NCI-H128 (cell line): ENCODE data around the gene HOXA11.

Experiments used
- DNase-seq: peaks from one replicate; lab custom pipeline; 2025; ENCODE audit not compliant: unreplicated experiment; lab: John Stamatoyannopoulos, UW

Gene HOXA11

GRCh38 chr7:27159266-27160144 lies 25.5 kb downstream of the HOXA11 start:
- DNase-seq: no peak

GRCh38 chr7:27158436-27159265 lies 26.4 kb downstream of the HOXA11 start:
- DNase-seq: no peak

GRCh38 chr7:27157702-27158431 lies 27.2 kb downstream of the HOXA11 start:
- DNase-seq: no peak

DNA sequence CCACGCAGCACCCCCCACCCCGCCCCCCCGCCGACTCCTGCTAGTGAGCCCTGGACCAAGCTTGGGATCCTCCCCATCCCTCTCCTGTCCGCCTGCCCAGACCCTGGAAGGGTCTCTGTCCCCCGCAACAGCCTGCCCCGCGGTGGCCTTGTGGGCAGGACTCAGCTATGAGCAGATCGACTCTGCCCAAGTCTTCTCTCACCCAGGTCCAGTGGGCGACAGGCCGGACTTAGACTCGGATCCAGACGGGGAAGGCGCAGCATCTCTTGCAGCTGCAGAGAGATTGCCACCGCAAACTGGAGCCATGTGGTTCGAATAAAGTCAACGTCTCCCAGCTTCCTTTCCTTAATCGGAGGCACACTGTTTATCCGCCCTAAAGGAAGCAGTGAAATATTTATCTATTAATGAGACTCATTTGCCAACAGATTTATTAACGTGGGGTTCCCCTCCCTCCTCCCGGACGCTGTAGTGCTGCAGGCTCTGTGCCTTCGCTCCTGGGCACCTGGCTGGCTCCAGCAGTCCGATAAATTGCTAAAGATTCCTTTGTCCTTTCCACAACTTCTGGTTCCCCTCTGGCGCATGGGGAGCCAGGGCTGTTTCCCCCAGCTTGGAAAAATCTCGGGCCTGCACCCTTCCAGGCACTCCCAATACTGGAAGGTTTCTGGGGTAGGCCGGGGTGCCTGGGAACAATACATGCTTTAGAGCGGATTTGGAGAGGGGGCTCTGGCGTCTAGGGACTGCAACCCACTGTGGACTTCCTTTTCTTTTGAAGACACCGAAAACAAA lies 27.9 kb downstream of the HOXA11 start:
- DNase-seq: no peak

- no peak for DNase-seq
Measured at GRCh38 chr7:27156508-27156898, 28.5 kb downstream of the HOXA11 start, which contains the start of gene HOXA7. Gene HOXA7, minus strand, starts transcription at chr7:27156675. Its CDS starts 130 bp downstream, at chr7:27156545.

GRCh38 chr7:27155816-27156507 lies 29.1 kb downstream of the HOXA11 start:
- no peak for DNase-seq

GRCh38 chr7:27154901-27155815 lies 29.9 kb downstream of the HOXA11 start:
- no peak for DNase-seq

GRCh38 chr7:27154369-27154768 lies 30.7 kb downstream of the HOXA11 start:
- no peak for DNase-seq

DNA sequence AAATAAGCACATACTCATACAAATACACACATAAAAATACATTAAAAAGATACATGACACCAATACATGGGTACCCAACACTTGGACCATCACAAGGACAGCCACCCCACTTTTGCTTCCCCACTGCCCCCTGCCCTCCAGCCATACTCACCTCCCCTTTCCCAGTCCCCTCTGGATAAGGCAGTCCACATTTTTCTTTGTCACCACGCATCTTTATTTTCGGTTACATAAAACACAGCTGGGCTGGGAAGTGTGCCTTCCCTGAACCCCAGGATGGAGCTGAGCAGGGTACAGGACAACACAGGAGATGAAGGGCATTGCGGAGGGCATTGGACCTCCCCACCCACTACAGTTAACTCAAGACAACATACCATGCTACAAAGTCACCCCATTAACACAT lies 31.5 kb downstream of the HOXA11 start:
- no peak for DNase-seq

GRCh38 chr7:27152816-27153442 lies 32.1 kb downstream of the HOXA11 start:
- no peak for DNase-seq

- no peak for DNase-seq
Measured at GRCh38 chr7:27151931-27152815, 32.9 kb downstream of the HOXA11 start, which contains the start of gene HOXA3. Gene HOXA3, minus strand, starts transcription at chr7:27152583. Its CDS starts 41,943 bp downstream, at chr7:27110640.

DNA sequence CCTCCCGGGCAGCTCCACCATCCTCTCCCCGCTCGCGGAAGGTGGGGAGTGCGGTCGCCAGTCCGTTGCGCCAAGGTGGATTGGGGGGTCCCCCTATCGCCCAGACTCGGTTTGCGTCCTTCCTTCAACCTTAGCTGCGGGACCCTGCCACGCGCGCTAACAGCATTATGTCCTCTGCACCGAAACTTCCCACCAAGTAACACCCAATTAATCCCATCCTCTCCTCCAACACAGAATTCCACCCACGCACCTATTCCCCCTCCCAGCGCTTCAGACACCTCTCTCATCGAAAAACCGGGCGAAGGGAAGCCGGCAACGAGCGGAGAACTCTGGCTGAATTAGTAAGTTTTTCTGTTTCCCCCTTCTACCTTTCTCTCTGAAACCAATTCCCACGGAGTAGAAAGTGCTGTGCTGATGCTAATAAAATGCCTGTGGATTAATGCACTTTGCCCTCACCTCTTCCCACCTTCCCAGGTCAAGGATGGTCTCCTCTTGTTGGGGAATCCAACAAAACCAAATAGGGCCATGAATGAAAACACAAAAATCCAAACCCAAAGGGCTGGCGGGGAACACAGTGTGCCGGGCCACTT lies 33.6 kb downstream of the HOXA11 start:
- no peak for DNase-seq

DNA sequence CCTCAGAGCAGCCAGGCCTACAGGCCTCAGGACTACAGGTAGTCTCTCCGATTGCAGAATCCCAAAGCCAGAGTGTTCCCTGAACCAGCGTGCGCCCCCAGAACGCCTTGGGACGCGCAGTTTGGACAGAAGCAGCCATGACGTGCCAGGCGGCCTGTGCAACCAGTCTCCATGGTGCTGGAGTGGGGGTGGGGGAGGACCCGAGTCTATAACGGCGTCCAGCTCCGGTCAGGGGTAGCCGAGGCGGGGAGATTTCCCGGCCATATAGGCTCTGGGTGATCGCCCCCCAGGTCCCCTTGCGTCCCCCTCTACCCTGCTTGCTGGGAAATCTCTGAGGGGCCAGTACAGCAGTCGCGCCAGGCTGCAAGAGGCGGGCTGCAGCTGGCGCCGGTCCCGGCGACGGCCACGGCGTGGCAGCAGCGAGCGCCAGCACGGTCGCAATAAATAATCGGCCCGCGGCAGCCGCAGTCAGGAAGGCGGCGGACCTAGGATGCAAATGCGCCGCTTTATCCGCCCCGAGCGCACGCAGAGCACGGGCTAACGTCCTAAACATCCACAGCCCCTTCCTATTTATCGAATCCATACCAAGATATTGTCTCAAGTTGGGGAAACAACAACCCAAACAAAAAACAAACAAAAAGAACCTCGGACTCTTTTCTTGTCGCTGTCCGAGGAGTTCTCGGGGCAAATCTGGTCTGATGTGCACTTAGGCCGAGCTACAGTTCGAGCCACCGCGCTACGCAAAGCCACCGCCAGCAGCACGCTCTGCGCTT lies 34.3 kb downstream of the HOXA11 start:
- DNase-seq: peak; percentile 55

DNA sequence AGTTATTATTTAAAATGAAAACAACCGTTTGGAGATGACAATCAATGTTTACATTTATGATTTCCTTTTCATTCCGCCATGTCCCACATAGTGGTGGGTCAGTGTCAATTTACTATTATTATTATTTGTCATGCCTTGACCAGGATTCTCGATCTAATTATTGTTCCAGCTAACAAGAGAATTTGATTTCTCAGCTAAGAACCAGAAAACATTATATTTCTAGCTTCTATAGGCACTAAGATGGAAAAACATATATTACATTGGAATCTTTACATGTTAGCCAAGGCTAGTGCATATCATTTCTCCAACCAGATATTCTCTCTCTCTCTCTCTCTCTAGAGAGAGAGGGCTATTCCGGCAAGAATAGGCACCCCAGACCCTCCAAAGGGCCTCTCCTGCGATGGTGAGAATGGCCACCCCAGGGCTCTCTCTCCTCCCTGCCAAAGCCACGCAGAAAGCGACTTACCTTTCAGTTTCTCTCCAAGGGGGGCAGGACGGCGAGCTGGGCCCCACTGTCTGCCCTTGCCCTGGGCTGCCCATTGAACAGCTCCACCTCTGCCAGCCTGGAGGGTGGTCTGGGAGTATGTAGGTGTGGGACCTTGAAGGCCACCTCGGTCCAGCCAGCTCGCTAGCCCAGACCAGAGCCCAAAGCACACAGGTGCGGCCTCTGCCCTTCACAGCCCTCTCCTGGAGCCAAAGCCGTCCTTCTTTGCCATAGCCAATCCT lies 35.0 kb downstream of the HOXA11 start:
- DNase-seq: no peak
